Activated CD8-positive, alpha-beta T cell treated with anti-CD3 and anti-CD28 coated beads for 36 hours (primary cell): ENCODE results near the gene LRRC8A. TPM values are rescaled to one million over a fixed set of nuclear protein-coding genes. Genes with fewer than 3 reads are reported as not detected.

Source experiments
- ATAC-seq: fragments of 200-7000 bp; cut with Tn5 transposase; one replicate; pipeline ENCODE4 v1.10.0; 2021; ENCODE audit warnings: mild to moderate bottlenecking, moderate library complexity
- CTCF ChIA-PET: fragments of 350-600 bp; sonication (Branson Sonifier 250); formaldehyde crosslinking; loops from one replicate; lab custom pipeline; 2021; ENCODE audit warnings: antibody characterized with exemption; lab: Charles Lee
- POLR2A ChIA-PET: fragments of 350-600 bp; sonication (Branson Sonifier 250); formaldehyde crosslinking; loops from one replicate; lab custom pipeline; 2021; ENCODE audit warnings: antibody characterized with exemption; lab: Charles Lee
- DNase-seq: peaks from one replicate; pipeline ENCODE4 v3.0.0-alpha.2; 2020
- H3K27ac Mint-ChIP-seq: one replicate; pipeline ENCODE4 v1.8.0; 2021; ENCODE audit warnings: mild to moderate bottlenecking, mixed read lengths
- H3K27me3 Mint-ChIP-seq: one replicate; pipeline ENCODE4 v1.8.0; 2021; ENCODE audit warnings: mixed read lengths
- H3K36me3 Mint-ChIP-seq: one replicate; pipeline ENCODE4 v1.8.0; 2021; ENCODE audit warnings: low read depth, mixed read lengths
- H3K4me1 Mint-ChIP-seq: one replicate; pipeline ENCODE4 v1.8.0; 2021; ENCODE audit warnings: low read depth, mixed read lengths
- H3K4me3 Mint-ChIP-seq: one replicate; pipeline ENCODE4 v1.8.0; 2021; ENCODE audit warnings: mild to moderate bottlenecking, moderate library complexity, mixed read lengths
- H3K9me3 Mint-ChIP-seq: one replicate; pipeline ENCODE4 v1.8.0; 2021; ENCODE audit warnings: mixed read lengths
- CTCF ChIP-seq: fragments of 200-600 bp; IDR thresholded peaks from one replicate; pipeline ENCODE4 v1.8.0; 2022; ENCODE audit warnings: antibody characterized with exemption, mild to moderate bottlenecking
- intact Hi-C: fragments of 100-400 bp; cut with micrococcal nuclease; formaldehyde crosslinking; loops from one replicate; pipeline ENCODE4 v1.10.0; 2022
- total RNA-seq, 2 experiments: library from RNA; stranded (reverse); gene quantifications; one replicate each; pipeline ENCODE4 v1.2.3, GENCODE V29; 2021

The LRRC8A gene
- total RNA-seq, 2 experiments from 2014 or later, result 15.1 to 16.2 TPM

- POLR2A ChIA-PET, result interaction anchor here (1.0 kb wide), 1 partner anchor 12 kb away, joined by 3 read pairs; no protein-coding TSS in a partner anchor
- Mint-ChIP-seq H3K36me3 (peaks cover 26% of the 10 kb centered on the region), H3K9me3 (no peaks in the 10 kb centered on the region), H3K27me3 (no peaks in the 10 kb centered on the region), H3K4me1 (peaks cover 53% of the 10 kb centered on the region), H3K27ac (peak overlapping the region; percentile 69), H3K4me3 (no peak overlapping the region)
- TF ChIP-seq CTCF, result no peak
- intact Hi-C loops, result no loop called here
- DNase-seq (peak; percentile 61), ATAC-seq (peak; percentile 78)
- CTCF ChIA-PET, result interaction anchor here (3.6 kb wide), 1 partner anchor 14 kb away, joined by 19 read pairs; no protein-coding TSS in a partner anchor
Measured at GRCh38 chr9:128913995-128914772, 32.3 kb downstream of the LRRC8A start.

- H3K27me3 Mint-ChIP-seq, result no peaks in the 10 kb centered on the region
- no peak overlapping the region for H3K27ac Mint-ChIP-seq
- TF ChIP-seq CTCF, result no peak
- DNase-seq (no peak), ATAC-seq (no peak)
- intact Hi-C loops, result no loop called here
- ChIA-PET CTCF (interaction anchor here (3.6 kb wide), 1 partner anchor 12 kb away, joined by 19 read pairs; no protein-coding TSS in a partner anchor), POLR2A (no interaction called here)
- peaks cover 41% of the 10 kb centered on the region for H3K4me1 Mint-ChIP-seq
- no peaks in the 10 kb centered on the region for H3K9me3 Mint-ChIP-seq
- peaks cover 18% of the 10 kb centered on the region for H3K36me3 Mint-ChIP-seq
- no peak overlapping the region for H3K4me3 Mint-ChIP-seq
Measured at GRCh38 chr9:128916204-128916603, 34.3 kb downstream of the LRRC8A start.

- no peak for ATAC-seq
- Mint-ChIP-seq H3K4me3 (no peak overlapping the region), H3K27ac (peak overlapping the region; percentile 42), H3K9me3 (no peaks in the 10 kb centered on the region), H3K27me3 (no peaks in the 10 kb centered on the region), H3K36me3 (peaks cover 18% of the 10 kb centered on the region), H3K4me1 (peaks cover 38% of the 10 kb centered on the region)
- TF ChIP-seq CTCF, result no peak
- no peak for DNase-seq
- ChIA-PET POLR2A (no interaction called here), CTCF (interaction anchor here (3.6 kb wide), 1 partner anchor 11 kb away, joined by 19 read pairs; no protein-coding TSS in a partner anchor)
- intact Hi-C loops, result no loop called here
Measured at GRCh38 chr9:128916745-128917144, 34.8 kb downstream of the LRRC8A start.

GRCh38 chr9:128917151-128917849, 35.4 kb downstream of the LRRC8A start:
- Mint-ChIP-seq H3K27me3 (no peaks in the 10 kb centered on the region), H3K9me3 (no peaks in the 10 kb centered on the region), H3K36me3 (peaks cover 18% of the 10 kb centered on the region), H3K4me3 (no peak overlapping the region), H3K4me1 (peaks cover 32% of the 10 kb centered on the region), H3K27ac (peak overlapping the region; percentile 42)
- TF ChIP-seq CTCF, result no peak
- DNase-seq, result no peak
- ATAC-seq, result no peak
- ChIA-PET POLR2A (no interaction called here), CTCF (interaction anchor here (2.8 to 3.6 kb wide), 2 partner anchors 11 kb away, joined by 13 to 19 read pairs; no protein-coding TSS in a partner anchor)
- intact Hi-C loops, result no loop called here
